CD4-positive, alpha-beta T cell (primary cell): ENCODE data around the gene CBY3. TPM values are rescaled to one million over a fixed set of nuclear protein-coding genes. Genes with fewer than 3 reads are reported as not detected.
"Not testable (repeated sequence)": the region's sequence is repeated elsewhere in the genome, so short reads cannot be mapped to it uniquely, and the experiment has no call there.

Source experiments
- ATAC-seq: fragments of 200-7000 bp; cut with Tn5 transposase; one replicate; pipeline ENCODE4 v1.10.0; 2022; ENCODE audit warnings: mild to moderate bottlenecking; ENCODE audit not compliant: poor library complexity
- CTCF ChIA-PET: fragments of 350-600 bp; sonication (Branson Sonifier 250); formaldehyde crosslinking; loops from one replicate; lab custom pipeline; 2021; ENCODE audit warnings: antibody characterized with exemption, inconsistent platforms; lab: Charles Lee
- POLR2A ChIA-PET: fragments of 350-600 bp; sonication (Branson Sonifier 250); formaldehyde crosslinking; loops from one replicate; lab custom pipeline; 2021; ENCODE audit warnings: antibody characterized with exemption, inconsistent platforms; lab: Charles Lee
- DNase-seq, 14 experiments: peaks; one replicate each; pipeline ENCODE4 v3.0.0-alpha.2; 2013 to 2020; ENCODE audit warnings: mixed read lengths in 2 of 14
- H3K27ac ChIP-seq, 2 donors: one replicate each; pipeline versions ENCODE4 v1.5.1 to v1.7.0; 2013; ENCODE audit warnings: low read length in 2 of 2, low read depth in 1 of 2, mild to moderate bottlenecking in 1 of 2
- H3K27me3 ChIP-seq, 2 experiments: 1 replicate in 1 of 2; 2 replicates in 1 of 2; pipeline versions ENCODE4 v1.6.1 to v1.7.0; 2013; ENCODE audit warnings: low read length in 2 of 2, control low read depth in 1 of 2, mild to moderate bottlenecking in 1 of 2, moderate library complexity in 1 of 2; ENCODE audit not compliant: insufficient read depth in 2 of 2, control insufficient read depth in 1 of 2
- H3K36me3 ChIP-seq: one replicate; pipeline ENCODE4 v1.6.1; 2013; ENCODE audit warnings: low read length, control low read depth; ENCODE audit not compliant: insufficient read depth
- H3K4me1 ChIP-seq: one replicate; pipeline ENCODE4 v1.6.1; 2013; ENCODE audit warnings: low read length, control low read depth; ENCODE audit not compliant: insufficient read depth
- H3K4me3 ChIP-seq: one replicate; pipeline ENCODE4 v1.5.1; 2013; ENCODE audit warnings: mild to moderate bottlenecking, low read length, moderate library complexity
- H3K9me3 ChIP-seq, 2 experiments: 1 replicate in 1 of 2; 2 replicates in 1 of 2; pipeline versions ENCODE4 v1.6.1 to v1.7.0; 2013; ENCODE audit warnings: low read length in 2 of 2, mild to moderate bottlenecking in 2 of 2, control low read depth in 1 of 2, moderate library complexity in 1 of 2; ENCODE audit not compliant: control insufficient read depth in 1 of 2, insufficient read depth in 1 of 2
- H3K27ac Mint-ChIP-seq: one replicate; pipeline ENCODE4 v1.8.0; 2020; ENCODE audit warnings: mixed read lengths
- H3K27me3 Mint-ChIP-seq: one replicate; pipeline ENCODE4 v1.8.0; 2021; ENCODE audit warnings: mixed read lengths
- H3K36me3 Mint-ChIP-seq: one replicate; pipeline ENCODE4 v1.8.0; 2021; ENCODE audit warnings: low read depth, mixed read lengths
- H3K4me1 Mint-ChIP-seq: one replicate; pipeline ENCODE4 v1.8.0; 2021; ENCODE audit warnings: low read depth, mixed read lengths
- H3K4me3 Mint-ChIP-seq: one replicate; pipeline ENCODE4 v1.8.0; 2020; ENCODE audit warnings: mild to moderate bottlenecking, mixed read lengths
- H3K9me3 Mint-ChIP-seq: one replicate; pipeline ENCODE4 v1.8.0; 2020; ENCODE audit warnings: mixed read lengths
- CTCF ChIP-seq: fragments of 200-600 bp; IDR thresholded peaks from one replicate; pipeline ENCODE4 v1.8.0; 2022; ENCODE audit warnings: antibody characterized with exemption, mild to moderate bottlenecking
- intact Hi-C, 2 experiments: fragments of 100-400 bp; cut with DNase I in 1 of 2; cut with micrococcal nuclease in 1 of 2; formaldehyde crosslinking; loops; one replicate each; pipeline versions ENCODE4 v1.15.1 to v1.9.0; 2023 to 2025; cut with DNase I, micrococcal nuclease
- total RNA-seq, 174 experiments: library from RNA in 2 of 174; stranded (reverse) in 2 of 174; gene quantifications; one replicate each; pipeline ENCODE4 v1.2.3 and lab custom pipeline; 2021 to 2026

Gene CBY3
- total RNA-seq, 2 experiments from 2014 or later = 0.36 to 0.64 TPM

- DNase-seq, ATAC-seq, H3K9me3 Mint-ChIP-seq, CTCF ChIA-PET, H3K27me3 Mint-ChIP-seq, H3K4me3 ChIP-seq, H3K9me3 ChIP-seq, H3K4me1 ChIP-seq, H3K27ac Mint-ChIP-seq, H3K4me3 Mint-ChIP-seq, H3K36me3 Mint-ChIP-seq, H3K27me3 ChIP-seq, H3K4me1 Mint-ChIP-seq, H3K36me3 ChIP-seq, H3K27ac ChIP-seq: not testable (repeated sequence)
- intact Hi-C loops = loop anchor here in 1 of 2 experiments (10.0 kb wide), 1 partner anchor 442 kb away; no protein-coding TSS in a partner anchor
- POLR2A ChIA-PET = interaction anchor here (0.5 kb wide), 1 partner anchor 19 kb away, joined by 4 read pairs; the partner anchor contains the start of gene HNRNPH1
Measured at GRCh38 chr5:179642626-179643025, 38.2 kb downstream of the CBY3 start.

- ATAC-seq, H3K4me1 Mint-ChIP-seq, H3K9me3 ChIP-seq, H3K27ac ChIP-seq, H3K27ac Mint-ChIP-seq, H3K9me3 Mint-ChIP-seq, POLR2A ChIA-PET, H3K36me3 Mint-ChIP-seq, H3K27me3 Mint-ChIP-seq, H3K4me3 ChIP-seq, H3K27me3 ChIP-seq, H3K36me3 ChIP-seq, H3K4me3 Mint-ChIP-seq, DNase-seq, H3K4me1 ChIP-seq, CTCF ChIA-PET: not testable (repeated sequence)
- intact Hi-C loops = loop anchor here in 1 of 2 experiments (10.0 kb wide), 1 partner anchor 443 kb away; no protein-coding TSS in a partner anchor
Measured at GRCh38 chr5:179641745-179642144, 39.1 kb downstream of the CBY3 start.

GRCh38 chr5:179639296-179639695 lies 41.5 kb downstream of the CBY3 start:
- CTCF ChIA-PET = interaction anchor here (1.2 kb wide), 1 partner anchor 29 kb away, joined by 3 read pairs; no protein-coding TSS in a partner anchor
- not testable (repeated sequence) for H3K4me3 Mint-ChIP-seq

GRCh38 chr5:179634370-179635172 lies 46.3 kb downstream of the CBY3 start:
- TF ChIP-seq CTCF = peak; percentile 13
- intact Hi-C loops, H3K27ac Mint-ChIP-seq, H3K4me1 Mint-ChIP-seq, H3K36me3 ChIP-seq, DNase-seq, H3K4me3 ChIP-seq, H3K4me1 ChIP-seq, CTCF ChIA-PET, H3K36me3 Mint-ChIP-seq, H3K27ac ChIP-seq, POLR2A ChIA-PET, H3K9me3 ChIP-seq, H3K4me3 Mint-ChIP-seq, H3K27me3 ChIP-seq, H3K9me3 Mint-ChIP-seq, H3K27me3 Mint-ChIP-seq: not testable (repeated sequence)
- peak; percentile 96 for ATAC-seq

More at GRCh38 chr5:179639296-179639695, 41.5 kb downstream of the CBY3 start:
- H3K9me3 ChIP-seq, H3K27me3 ChIP-seq, H3K36me3 ChIP-seq, ATAC-seq, H3K36me3 Mint-ChIP-seq, H3K9me3 Mint-ChIP-seq, H3K4me1 ChIP-seq, H3K4me3 ChIP-seq, H3K27ac Mint-ChIP-seq, H3K4me1 Mint-ChIP-seq, H3K27ac ChIP-seq, DNase-seq, H3K27me3 Mint-ChIP-seq: not testable (repeated sequence)
- intact Hi-C loops = loop anchor here in 1 of 2 experiments (2.0 kb wide), 1 partner anchor 22 kb away; no protein-coding TSS in a partner anchor
- POLR2A ChIA-PET = interaction anchor here (1.1 kb wide), 1 partner anchor 183 kb away, joined by 3 read pairs; no protein-coding TSS in a partner anchor
